Measurements from ENCODE around the gene BNIP1. TPM values are rescaled to one million over a fixed set of nuclear protein-coding genes. Genes with fewer than 3 reads are reported as not detected.
"Not testable (repeated sequence)": the region's sequence is repeated elsewhere in the genome, so short reads cannot be mapped to it uniquely, and the experiment has no call there.

Gene BNIP1, protein sequence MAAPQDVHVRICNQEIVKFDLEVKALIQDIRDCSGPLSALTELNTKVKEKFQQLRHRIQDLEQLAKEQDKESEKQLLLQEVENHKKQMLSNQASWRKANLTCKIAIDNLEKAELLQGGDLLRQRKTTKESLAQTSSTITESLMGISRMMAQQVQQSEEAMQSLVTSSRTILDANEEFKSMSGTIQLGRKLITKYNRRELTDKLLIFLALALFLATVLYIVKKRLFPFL
- total RNA-seq, result 22.7 and 22.8 TPM in 2 replicates

DNA sequence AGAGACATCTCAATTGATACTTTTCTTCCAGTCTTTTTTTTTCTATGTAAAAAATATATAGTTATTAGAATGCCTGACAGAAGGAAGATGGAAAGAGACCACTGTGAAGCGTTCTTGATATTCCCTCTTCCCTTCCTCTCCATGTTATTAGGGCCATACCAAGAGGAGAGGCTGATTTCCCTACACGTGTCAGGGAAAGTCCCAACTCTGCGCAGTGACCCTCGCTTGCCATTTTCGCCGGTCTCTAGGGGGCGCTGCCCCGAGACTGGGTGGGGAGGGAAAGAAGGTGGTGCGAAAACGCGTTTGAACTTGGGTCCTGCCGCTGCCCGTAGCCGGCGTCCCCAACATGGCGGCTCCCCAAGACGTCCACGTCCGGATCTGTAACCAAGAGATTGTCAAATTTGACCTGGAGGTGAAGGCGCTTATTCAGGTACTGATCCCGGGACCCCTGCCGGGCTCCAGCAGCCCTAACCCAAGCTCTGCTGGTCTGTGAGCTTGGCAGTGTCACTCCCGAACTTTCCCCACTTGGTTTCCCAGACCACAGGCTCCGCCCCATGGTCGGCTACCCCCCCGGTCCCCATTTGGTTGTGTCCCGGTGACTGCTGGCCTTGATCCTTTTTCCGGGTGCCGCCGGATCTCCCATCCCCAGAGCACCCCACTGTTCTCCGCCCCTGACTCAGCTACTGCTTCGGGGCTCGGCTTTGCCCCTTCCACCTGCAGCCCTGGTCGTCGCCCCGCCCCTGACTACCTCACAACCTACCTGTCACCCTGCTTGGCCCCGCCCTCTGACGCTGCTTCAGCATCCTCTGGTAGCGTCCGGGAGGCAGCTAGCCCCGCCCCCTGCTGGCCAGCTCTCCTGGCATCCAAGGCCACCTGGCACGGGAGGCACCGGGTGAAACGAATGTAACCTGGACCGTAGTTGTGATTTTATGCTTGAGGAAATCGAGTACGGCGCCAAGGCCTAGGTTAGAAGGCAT is at the start of gene BNIP1:
BNIP1 (plus strand) TSS at position 332 of the 977 bp plus-strand sequence; CDS start at position 347, 15 bp downstream.
- peak; percentile 82 for DNase-seq (ENCODE audit: low read depth, low spot score)

DNA sequence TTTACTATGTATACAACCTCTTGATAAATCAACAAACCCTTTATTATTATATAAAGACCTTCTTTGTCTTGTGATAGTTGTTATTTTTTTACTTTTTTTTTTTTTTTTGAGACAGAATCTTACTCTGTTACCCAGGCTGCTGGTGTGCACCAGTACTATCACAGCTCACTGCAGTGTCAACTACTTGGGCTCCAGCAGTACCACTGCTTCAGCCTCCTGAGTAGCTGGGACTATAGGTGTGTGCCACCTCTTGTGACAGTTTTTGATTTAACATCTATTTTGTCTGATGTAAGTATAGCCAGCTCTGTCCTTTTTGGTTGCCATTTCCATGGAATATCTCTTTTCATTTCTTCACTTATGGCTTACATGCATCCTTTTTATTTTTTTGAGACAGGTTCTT is 45.5 kb upstream of the BNIP1 start:
- DNase-seq (ENCODE audit: low read depth, low spot score), result no peak

DNA sequence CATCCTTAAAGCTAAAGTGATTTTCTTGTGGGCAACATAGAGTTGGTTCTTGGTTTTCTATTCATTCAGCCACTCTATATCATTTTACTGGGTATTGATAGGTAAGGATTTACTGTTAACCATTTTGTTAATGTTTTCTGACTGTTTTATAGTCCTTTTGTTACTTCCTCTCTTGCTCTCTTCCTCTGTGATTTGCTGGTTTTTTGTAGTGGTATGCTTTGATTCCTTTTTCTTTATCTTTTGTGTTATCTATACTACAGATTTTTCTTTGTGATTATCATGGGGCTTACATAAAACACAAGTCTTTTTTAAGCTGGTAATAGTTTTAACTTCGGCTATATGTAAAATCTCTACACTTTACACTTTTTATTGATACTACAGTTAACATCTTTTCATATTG is 44.9 kb upstream of the BNIP1 start:
- no peak for DNase-seq (ENCODE audit: low read depth, low spot score)

DNA sequence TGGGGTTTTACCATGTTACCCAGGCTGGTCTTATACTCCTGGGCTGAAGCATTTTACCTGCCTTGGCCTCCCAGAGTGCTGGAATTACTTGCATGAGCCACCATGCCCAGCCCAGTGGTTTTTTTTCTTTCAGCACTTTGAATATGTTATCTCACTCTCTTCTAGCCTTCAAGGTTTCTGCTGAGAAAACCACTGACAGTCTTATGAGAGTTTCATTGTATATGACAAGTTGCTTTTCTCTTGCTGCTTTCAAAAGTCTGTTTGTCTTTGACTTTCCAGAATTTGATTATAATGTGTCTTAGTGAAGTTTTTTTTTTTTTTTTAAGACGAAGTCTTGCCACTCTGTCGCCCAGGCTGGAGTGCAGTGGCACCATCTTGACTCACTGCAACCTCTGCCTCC is 43.1 kb upstream of the BNIP1 start:
- no peak for DNase-seq (ENCODE audit: low read depth, low spot score)

DNA sequence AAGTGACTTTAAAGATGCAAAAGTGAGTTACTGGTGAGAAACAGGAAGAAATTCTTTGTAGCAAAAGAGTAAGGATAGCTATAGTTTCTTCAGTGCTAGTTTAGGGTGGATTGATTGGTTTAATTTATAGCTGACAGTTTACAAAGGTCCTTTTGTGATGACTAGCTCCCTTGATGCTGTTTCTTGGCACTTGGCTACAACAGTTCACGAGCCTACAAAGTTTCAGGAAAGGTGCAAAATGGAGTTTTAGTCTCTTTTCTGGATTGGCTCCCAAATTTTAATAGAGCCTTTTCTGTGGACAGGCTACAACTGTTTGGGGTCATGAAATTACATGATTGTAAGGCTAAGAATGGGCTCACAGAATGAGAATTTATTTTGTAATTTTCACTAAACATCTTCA is 40.9 kb upstream of the BNIP1 start:
- DNase-seq (ENCODE audit: low read depth, low spot score), result no peak

DNA sequence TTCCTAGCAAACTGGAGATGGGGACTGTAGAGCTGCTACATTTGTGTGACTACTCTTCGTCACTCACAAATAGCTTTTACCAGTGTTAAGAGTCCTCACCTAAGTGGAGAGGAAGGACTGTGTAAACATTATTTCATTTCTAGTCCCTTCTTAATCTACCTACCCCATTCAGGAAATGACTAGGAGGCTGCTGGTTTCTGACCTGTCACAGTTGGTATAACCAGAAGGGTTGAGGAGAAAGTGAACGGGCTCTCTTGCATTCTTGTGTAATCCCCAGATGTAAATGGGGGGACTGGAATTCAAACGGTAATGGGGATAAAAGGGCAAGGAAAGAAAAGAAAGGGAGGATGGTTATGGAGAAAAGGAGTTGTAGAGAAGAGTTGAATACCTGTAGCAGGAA is 35.4 kb upstream of the BNIP1 start:
- no peak for DNase-seq (ENCODE audit: low read depth, low spot score)

DNA sequence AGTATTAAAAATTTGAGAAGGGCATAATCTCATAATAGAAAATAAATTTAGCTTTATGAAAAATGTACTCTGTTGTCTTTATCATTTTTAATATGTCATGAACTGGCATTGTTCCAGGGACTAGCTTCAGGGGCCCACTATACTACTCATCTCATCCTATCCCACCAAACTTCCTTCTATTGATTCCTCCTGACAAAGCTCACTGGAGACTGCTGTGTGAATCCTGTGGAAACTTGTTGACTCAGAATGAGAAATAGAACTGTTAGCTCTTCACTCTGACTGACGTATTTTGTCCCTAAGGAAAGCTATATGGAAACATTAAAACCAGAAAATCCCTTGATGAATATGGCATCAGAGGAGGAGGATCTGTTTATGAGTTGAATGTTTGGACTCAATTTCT is 29.8 kb upstream of the BNIP1 start:
- peak; percentile 11 for DNase-seq (ENCODE audit: low read depth, low spot score)

DNA sequence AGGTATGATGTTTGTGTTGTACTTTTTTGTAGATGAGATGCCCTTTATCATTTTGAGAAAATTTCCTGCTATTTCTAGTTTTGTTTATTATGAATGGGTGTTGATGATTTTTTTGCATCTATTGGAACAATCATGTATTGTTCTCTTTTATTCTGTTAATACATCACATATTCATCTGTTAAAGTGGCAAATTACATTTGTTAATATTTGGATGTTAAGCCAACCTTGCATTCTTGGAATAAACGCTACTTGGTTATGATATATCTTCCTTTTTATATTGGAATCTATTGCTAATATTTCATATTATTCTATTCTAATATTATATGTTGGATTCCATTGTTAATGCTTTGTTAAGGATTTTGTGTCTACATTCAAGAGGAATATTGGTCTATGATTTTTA is 24.6 kb upstream of the BNIP1 start:
- no peak for DNase-seq (ENCODE audit: low read depth, low spot score)

DNA sequence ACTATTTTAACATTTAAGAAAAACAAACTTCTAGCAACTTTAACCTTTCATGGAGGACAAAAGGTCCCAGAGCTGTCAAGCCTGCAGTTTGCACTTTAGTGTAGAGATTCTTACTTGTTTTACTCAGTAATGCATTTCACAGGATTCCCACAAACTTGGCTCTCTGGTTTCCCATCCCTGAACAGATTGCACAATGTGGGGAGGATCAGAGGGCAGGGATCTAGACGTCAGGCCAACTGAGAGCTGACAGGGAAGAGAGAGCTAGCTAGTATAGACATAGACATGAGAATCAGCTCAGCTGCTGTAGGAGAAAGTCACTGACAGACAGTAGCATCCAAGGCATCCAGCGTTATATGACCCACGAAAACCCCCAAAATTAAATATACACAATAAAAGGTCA is 20.9 kb upstream of the BNIP1 start:
- no peak for DNase-seq (ENCODE audit: low read depth, low spot score)

DNA sequence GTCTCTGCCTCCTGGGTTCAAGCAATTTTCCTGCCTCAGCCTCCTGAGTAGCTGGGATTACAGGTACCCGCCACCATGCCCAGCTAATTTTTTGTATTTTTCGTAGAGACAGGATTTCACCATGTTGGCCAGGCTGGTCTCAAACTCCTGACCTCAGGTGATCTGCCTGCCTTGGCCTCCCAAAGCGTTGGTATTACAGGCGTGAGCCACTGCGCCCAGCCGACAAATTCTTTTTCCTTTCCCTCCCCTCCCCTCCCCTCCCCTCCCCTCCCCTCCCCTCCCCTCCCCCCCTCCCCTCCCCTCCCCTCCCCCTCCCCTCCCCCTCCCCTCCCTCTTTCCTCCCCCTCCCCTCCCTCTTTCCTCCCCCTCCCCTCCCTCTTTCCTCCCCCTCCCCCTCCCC is 12.2 kb upstream of the BNIP1 start:
- not testable (repeated sequence) for DNase-seq (ENCODE audit: low read depth, low spot score)

DNA sequence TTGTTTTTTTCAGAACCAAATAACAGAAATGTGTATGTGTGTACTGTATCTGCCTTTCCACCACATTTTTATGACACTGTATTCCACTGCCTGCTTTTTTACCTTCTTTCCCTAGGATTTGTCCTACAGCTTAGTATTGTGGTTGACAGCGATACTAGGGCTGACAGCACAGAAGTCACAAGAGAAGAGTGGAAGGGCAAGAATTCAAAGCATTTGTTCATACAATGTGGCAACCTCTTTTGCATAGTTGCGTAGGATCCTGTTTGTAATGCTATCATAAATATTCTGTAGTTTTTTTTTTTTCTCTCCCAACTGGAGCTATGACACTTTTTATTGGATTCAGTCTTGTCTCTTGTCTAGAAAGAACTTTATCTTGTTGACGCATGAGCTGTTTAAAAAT is 5.6 kb upstream of the BNIP1 start:
- DNase-seq (ENCODE audit: low read depth, low spot score), result no peak

DNA sequence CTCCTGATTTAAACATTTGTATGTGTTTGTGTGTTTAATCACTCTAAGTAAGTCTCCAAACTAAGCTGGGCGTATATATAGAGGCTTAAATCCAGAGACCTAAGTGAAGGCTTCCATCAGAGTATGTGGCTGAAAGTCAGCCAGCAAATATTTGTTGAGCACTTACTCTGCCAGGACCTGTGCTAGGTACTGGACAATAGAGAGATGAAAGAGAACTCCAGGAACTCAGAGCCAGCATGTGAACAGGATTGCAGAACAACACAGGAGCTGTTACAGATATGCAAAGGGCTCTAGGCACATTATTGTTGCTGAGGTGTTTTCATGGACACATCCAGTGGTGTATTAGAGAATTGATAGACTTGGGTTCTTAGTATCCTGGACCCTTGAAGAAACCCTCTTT is 4.7 kb upstream of the BNIP1 start:
- no peak for DNase-seq (ENCODE audit: low read depth, low spot score)

DNA sequence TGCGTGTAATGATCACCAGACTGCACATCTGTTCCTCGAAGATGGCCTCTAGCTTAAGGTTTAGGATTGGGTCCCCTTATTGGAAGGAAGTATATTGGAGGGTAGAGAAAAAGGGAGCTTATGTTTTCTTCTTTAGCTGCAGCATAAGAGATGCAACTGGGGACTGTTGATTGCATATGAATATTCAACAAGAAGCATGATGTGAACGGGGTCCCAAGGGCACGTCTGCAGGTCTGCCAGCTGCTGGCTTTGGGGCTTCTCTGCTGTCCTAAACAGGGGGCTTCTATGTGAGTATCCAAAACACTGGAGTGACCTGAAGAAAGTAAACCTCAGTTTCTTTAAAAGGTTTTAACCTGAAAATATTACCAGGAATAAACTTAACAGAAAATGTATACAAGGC is 3.6 kb upstream of the BNIP1 start:
- no peak for DNase-seq (ENCODE audit: low read depth, low spot score)

DNA sequence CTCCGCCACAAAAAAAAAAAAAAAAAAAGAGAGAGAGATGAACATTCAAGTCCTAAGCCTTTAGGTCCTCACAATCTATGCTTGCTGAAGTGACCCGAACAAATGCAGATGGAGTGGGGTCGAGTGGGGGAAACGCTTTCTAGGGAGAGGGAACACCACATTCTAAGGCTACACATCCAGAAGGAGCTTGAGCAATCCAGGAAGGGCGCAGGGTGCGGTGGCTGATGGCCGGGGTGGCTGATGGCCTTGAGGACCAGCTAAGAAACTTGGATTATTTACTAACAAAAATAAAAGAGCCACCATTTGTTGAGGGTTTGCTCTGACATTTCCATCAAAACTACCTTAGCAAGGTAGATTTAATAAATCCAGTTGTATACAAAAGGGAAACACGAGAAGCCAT is 764 bp upstream of the BNIP1 start:
- no peak for DNase-seq (ENCODE audit: low read depth, low spot score)

DNA sequence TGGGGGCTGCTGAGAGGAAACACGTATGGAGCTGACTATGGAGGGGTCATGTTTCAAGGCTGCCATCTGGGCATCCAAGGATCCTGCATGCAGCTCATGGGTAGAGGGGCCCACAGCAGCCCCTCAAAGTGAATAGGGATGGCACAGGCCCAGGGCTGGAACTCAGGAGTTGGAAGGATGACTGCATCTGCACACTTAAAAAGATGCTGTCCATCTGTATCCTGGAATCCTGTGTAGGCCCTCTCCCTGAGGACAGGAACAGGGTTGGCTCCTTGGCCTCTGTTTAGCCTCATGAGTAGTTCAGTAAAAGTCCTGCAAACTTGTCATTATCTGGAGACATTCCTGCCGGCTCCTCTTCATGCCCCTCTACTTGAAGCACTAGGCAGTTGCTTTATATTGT is 4.0 kb downstream of the BNIP1 start:
- no peak for DNase-seq (ENCODE audit: low read depth, low spot score)

DNA sequence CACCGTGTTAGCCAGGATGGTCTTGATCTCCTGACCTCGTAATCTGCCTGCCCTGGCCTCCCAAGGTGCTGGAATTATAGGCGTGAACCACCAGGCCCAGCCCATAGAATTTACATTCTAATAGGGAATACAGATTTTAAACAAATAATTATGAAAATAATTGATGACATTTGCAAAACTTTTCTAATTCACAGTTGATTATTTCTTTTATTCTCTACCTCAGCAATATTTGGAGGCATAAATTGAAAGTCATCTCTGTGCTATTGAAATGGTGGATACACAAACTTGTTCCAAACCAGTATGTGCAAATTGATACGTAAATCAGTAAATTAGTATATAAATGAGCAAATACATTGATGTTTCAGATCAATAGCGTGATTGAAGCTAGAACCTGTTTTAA is 8.2 kb downstream of the BNIP1 start:
- no peak for DNase-seq (ENCODE audit: low read depth, low spot score)

DNA sequence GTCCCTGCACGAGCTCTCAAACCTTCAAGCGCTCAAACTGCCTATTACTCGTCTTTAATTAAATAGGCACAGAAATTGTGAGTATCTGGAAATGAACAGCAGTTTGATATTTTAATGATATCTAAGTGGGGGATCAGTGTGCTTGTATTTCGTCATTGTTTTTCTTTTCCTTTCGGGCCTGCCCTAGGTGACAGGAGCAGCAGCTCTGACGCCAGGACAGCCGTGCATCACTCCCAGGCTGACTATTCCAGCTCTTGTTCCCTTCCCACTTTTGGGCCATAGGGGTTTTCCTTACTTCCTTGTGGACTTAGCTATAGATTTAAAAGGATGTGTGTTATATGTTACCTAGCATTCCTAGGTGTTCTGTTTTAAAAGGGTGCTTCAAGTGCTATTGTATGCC is 9.5 kb downstream of the BNIP1 start:
- DNase-seq (ENCODE audit: low read depth, low spot score), result no peak

DNA sequence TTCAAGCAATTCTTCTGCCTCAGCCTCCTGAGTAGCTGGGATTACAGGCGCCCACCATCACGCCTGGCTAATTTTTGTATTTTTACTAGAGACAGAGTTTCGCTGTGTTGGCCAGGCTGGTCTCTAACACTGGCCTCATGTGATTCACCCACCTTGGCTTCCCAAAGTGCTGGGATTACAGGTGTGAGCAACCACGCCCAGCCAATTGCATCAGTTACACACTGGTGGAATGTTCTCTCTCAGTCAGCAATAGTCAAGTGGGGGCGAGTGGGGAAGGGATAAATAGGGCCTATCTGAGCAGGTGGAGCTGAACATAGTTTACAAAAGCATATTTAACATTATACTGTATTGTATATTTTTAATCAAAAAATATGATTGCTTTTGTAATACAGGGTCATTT is 10.3 kb downstream of the BNIP1 start:
- DNase-seq (ENCODE audit: low read depth, low spot score), result not testable (repeated sequence)

DNA sequence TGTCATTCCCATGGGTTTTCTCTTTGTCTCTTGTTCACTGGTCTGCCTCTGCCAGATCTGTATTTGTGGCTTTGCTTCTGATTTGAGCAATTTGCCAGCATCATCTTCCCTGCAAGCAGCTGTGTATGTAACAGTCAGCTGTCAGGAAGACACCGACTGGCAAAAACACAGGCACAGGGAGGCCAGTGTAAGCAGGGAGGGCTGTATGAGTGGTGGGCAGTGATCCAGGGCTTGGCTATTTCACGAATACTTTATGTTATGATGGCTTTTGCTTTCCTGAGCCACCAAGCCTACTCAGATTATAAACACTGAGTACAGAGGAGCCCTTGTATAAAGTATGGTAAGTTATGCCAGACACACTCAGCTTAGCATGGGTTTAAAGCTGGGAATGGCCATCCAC is 11.6 kb downstream of the BNIP1 start:
- no peak for DNase-seq (ENCODE audit: low read depth, low spot score)

DNA sequence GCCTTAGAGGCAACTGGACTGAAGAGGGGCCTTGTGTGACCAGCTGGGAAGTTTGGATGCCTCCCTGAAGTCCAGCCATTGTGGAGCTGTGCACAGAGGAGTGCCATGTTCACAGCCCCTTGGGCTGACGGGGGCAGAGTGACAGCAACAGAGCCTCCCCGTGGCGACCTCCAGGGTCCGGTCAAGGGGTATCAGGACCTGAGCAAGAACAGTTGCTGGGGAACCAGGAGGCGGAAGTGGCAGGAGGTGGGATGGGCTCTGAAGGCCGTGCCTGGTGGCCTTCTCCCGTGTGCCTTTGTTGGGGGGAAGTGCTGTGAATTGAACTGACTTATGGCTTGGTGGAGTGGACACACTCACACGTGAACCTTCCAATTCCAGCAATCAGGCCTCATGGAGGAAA is 14.0 kb downstream of the BNIP1 start:
- DNase-seq (ENCODE audit: low read depth, low spot score), result no peak

DNA sequence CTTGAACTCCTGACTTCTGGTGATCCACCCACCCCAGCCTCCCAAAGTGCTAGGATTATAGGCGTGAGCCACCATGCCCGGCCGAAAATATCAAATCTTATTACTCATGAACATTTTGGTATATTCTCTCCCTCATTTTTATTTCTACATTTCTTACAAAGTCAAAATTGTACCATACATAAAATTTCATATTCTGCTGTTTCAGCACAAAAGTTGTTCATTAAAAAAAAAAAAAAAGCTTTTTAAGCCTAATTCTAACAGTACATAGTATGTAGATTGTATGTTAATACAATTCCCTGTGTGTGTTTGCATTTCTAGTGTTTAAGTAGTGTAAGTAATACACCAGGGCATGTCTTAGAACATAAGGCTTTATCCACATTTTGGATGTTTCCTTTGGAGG is 14.9 kb downstream of the BNIP1 start:
- no peak for DNase-seq (ENCODE audit: low read depth, low spot score)

DNA sequence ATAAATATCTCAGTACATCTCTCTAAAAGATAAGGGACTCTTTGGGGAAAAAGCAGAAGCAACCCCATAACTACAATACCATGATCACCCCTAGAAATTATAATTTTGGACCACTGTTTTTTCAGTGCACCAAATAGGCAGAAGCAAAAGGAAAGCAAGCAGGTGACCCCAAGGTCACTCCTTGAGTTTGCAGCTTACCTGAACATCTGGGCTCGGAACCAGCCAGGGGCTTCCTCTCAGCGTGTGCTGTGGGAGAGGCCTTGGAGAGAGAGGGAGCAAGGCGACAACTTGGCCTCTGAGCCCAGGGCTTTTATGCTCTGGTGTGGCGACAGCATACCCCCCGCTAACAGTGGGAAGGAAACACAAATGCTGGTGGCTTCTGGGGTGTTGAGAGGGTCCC is 16.8 kb downstream of the BNIP1 start:
- DNase-seq (ENCODE audit: low read depth, low spot score), result no peak

DNA sequence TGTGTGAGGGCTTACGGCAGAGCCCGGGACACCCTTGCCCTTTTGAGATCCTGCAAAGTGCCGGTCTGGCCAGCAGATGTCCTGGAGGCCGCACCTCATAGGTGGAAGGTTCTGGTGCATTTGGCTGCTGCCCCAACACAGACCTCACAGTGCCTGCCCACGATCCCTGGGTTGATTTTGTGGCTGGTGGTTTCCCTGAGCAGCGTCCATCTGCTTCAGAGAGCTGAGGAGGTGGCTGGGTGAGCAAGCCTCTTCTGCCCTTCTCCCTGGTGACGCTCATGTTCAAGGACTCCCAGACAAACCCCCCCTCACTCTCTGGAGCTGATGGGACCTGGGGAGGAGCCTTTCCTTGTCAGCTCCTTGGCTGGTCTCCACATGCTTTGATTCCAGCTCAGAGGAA is 18.9 kb downstream of the BNIP1 start:
- no peak for DNase-seq (ENCODE audit: low read depth, low spot score)
